H1 (cell line): ENCODE data around the gene SEPTIN1. TPM values are rescaled to one million over a fixed set of nuclear protein-coding genes. Genes with fewer than 3 reads are reported as not detected.

Source experiments
- BCL11A ChIP-seq, 2 experiments: IDR thresholded peaks; one replicate each; pipeline ENCODE4 v1.6.1; 2011; ENCODE audit warnings: low read depth in 2 of 2, low read length in 2 of 2, mild to moderate bottlenecking in 2 of 2
- CBX5 ChIP-seq: fragments of 300-800, 300-1000 bp; sonication (generic); IDR thresholded peaks from 2 replicates; pipeline ENCODE4 v1.7.1; 2016; ENCODE audit warnings: antibody characterized with exemption, low read length, low read depth
- CEBPB ChIP-seq: IDR thresholded peaks from 2 replicates; pipeline ENCODE4 v1.6.1; 2012; ENCODE audit warnings: low read depth, low read length
- CHD2 ChIP-seq: IDR thresholded peaks from 2 replicates; pipeline ENCODE4 v1.6.1; 2012; ENCODE audit warnings: low read length, improper control_type of control experiment
- CTBP2 ChIP-seq: IDR thresholded peaks from 2 replicates; pipeline ENCODE4 v1.7.0; 2011; ENCODE audit warnings: borderline replicate concordance, mild to moderate bottlenecking, moderate library complexity, mixed read lengths, low read length; ENCODE audit not compliant: insufficient read depth, insufficient read length
- EZH2 ChIP-seq: fragments of 200-600 bp; sonication (generic); IDR thresholded peaks from 2 replicates; pipeline ENCODE4 v1.7.1; 2012; ENCODE audit warnings: low read depth, mild to moderate bottlenecking, moderate library complexity, low read length, inconsistent platforms; ENCODE audit not compliant: severe bottlenecking
- FOSL1 ChIP-seq: IDR thresholded peaks from 2 replicates; pipeline ENCODE4 v1.6.1; 2011; ENCODE audit warnings: mild to moderate bottlenecking, low read depth, low read length, moderate library complexity; ENCODE audit not compliant: insufficient read depth
- GABPA ChIP-seq: IDR thresholded peaks from 2 replicates; pipeline ENCODE4 v1.6.1; 2011; ENCODE audit warnings: mild to moderate bottlenecking, low read length, moderate library complexity, borderline replicate concordance; ENCODE audit not compliant: insufficient read depth
- GTF2F1 ChIP-seq: IDR thresholded peaks from 2 replicates; pipeline ENCODE4 v1.6.1; 2012; ENCODE audit warnings: low read depth, low read length, improper control_type of control experiment, borderline replicate concordance
- KDM4A ChIP-seq: IDR thresholded peaks from one replicate; pipeline ENCODE4 v1.7.1; 2012; ENCODE audit warnings: low read depth, mild to moderate bottlenecking, moderate library complexity, low read length, inconsistent platforms; ENCODE audit not compliant: severe bottlenecking
- POU5F1 ChIP-seq: IDR thresholded peaks from 2 replicates; pipeline ENCODE4 v1.6.1; 2011; ENCODE audit warnings: low read depth, mild to moderate bottlenecking, low read length, moderate library complexity
- RAD21 ChIP-seq, 2 experiments: IDR thresholded peaks in 1 of 2; conservative IDR thresholded peaks in 1 of 2; 2 replicates each; pipeline ENCODE4 v1.6.1; 2011; ENCODE audit warnings: low read depth in 2 of 2, low read length in 2 of 2, improper control_type of control experiment in 1 of 2, inconsistent platforms in 1 of 2, mild to moderate bottlenecking in 1 of 2, moderate library complexity in 1 of 2
- RNF2 ChIP-seq: fragments of 200-900, 300-1000 bp; sonication (generic); IDR thresholded peaks from 2 replicates; pipeline ENCODE4 v1.7.1; 2016; ENCODE audit warnings: borderline replicate concordance, low read depth, mild to moderate bottlenecking, antibody characterized with exemption, low read length; ENCODE audit not compliant: poor library complexity, severe bottlenecking; ENCODE audit errors: missing control alignments
- SAP30 ChIP-seq: fragments of 300-600 bp; sonication (generic); IDR thresholded peaks from 2 replicates; pipeline ENCODE4 v1.7.1; 2012; ENCODE audit warnings: low read length, moderate library complexity, mild to moderate bottlenecking, inconsistent platforms; ENCODE audit not compliant: insufficient read depth, insufficient replicate concordance
- SIN3A ChIP-seq, 2 experiments: IDR thresholded peaks in 1 of 2; conservative IDR thresholded peaks in 1 of 2; 2 replicates each; pipeline ENCODE4 v1.6.1; 2011 to 2012; ENCODE audit warnings: low read length in 2 of 2, improper control_type of control experiment in 1 of 2, low read depth in 1 of 2, mild to moderate bottlenecking in 1 of 2
- SIX5 ChIP-seq: IDR thresholded peaks from 2 replicates; pipeline ENCODE4 v1.6.1; 2011; ENCODE audit warnings: mild to moderate bottlenecking, low read depth, low read length
- SP2 ChIP-seq: IDR thresholded peaks from 2 replicates; pipeline ENCODE4 v1.6.1; 2012; ENCODE audit warnings: mild to moderate bottlenecking, low read length, inconsistent platforms
- SUZ12 ChIP-seq: fragments of 200-600 bp; sonication (generic); IDR thresholded peaks from 2 replicates; pipeline ENCODE4 v1.6.1; 2012; ENCODE audit warnings: mild to moderate bottlenecking, inconsistent platforms, low read length, moderate library complexity, mixed read lengths
- TAF1 ChIP-seq: IDR thresholded peaks from 2 replicates; pipeline ENCODE4 v1.6.1; 2011; ENCODE audit warnings: mild to moderate bottlenecking, low read depth, low read length
- TAF7 ChIP-seq: optimal IDR thresholded peaks from 2 replicates; pipeline ENCODE3; 2011; ENCODE audit warnings: low read depth, mild to moderate bottlenecking, inconsistent platforms, low read length, moderate library complexity, borderline replicate concordance
- TEAD4 ChIP-seq: IDR thresholded peaks from 2 replicates; pipeline ENCODE4 v1.6.1; 2012; ENCODE audit warnings: low read depth, low read length, inconsistent platforms, mixed read lengths
- ZNF274 ChIP-seq: IDR thresholded peaks from 2 replicates; pipeline ENCODE4 v1.7.0; 2012; ENCODE audit warnings: low read length, borderline replicate concordance; ENCODE audit errors: extremely low read depth
- polyA plus RNA-seq, 7 experiments: library from polyadenylated mRNA; depleted of rRNA in 3 of 7; stranded (reverse) in 5 of 7; unstranded in 2 of 7; fragments of >200 nt in 5 of 7; fragments of 200-250 nt in 2 of 7; gene quantifications; 1 replicate in 5 of 7; 2 replicates in 1 of 7; 4 replicates in 1 of 7; pipeline versions ENCODE4 v1.2.1 to v1.2.3, GENCODE V29; 2011 to 2013; ENCODE audit warnings: missing spikeins in 2 of 7, mixed read lengths in 2 of 7
- total RNA-seq: library from RNA; stranded (reverse); fragmentation: NEBNext Ultra II Directional; extraction: Animal tissue kit (Norgen Biotek cat#: 25700); gene quantifications from 2 replicates; pipeline ENCODE4 v1.2.1, GENCODE V29; 2021

SEPTIN1 gene
- total and polyA plus RNA-seq, 2 of the 8 experiments (the other 6 are each of a cell fraction or from before 2014, with no cell fraction given), result 0.24 to 1.4 TPM

DNA sequence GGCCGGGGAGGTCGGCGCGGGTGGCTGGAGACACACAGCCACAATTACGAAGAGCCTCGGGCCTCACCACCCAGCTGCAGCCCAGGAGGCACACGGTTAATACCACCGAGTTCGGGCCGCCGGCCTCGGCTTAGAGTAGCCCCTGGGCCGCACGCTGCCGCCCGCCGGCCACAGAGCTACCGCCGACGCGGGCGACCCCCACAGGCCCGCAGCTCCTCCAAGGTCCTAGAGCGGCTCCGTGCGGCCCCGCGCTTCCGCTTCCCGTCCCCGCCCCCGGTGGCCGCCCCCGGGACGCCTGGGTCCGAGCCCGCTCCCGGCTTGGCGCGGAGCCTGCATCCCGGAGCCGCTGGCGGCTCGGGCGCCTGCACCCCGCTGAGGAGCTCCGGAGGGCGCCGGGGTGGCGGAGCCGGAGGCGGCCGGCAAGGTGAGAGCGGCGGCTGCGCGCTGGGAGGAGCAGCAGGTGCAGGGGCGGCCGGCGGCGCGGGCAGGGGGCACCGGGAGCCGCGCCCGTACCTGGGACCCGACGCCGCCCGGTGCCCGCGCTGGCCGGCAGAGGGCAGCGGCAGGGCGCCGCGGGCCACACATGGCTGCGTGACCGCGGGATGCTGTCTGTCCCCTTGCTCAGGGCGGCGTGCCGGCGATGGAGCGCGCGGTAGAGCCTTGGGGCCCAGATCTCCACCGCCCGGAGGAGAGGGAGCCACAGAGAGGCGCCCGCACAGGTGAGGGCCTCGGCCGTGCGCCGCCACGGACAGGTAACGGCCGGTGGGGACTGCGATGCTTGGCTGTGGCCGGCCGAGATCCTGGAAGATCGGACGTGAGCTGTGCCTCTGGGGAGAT, 13.0 kb upstream of the SEPTIN1 start, which contains the start of gene ZNF48 (continued):
- no peak for TF ChIP-seq ZNF274
- TF ChIP-seq FOSL1, result no peak
- no peak for TF ChIP-seq BCL11A (IDR thresholded peaks at IDR 0.05; ENCODE audit: low read depth in 2 of 2, low read length in 2 of 2)
- peak; percentile 79; the same call in 1 of the 2 replicates for TF ChIP-seq GABPA
- no peak for TF ChIP-seq TEAD4
- TF ChIP-seq SUZ12, result no peak
- no peak for TF ChIP-seq RNF2
- no peak for TF ChIP-seq SAP30
- TF ChIP-seq POU5F1, result no peak
- peak; percentile 73 for TF ChIP-seq KDM4A
- TF ChIP-seq SIN3A (conservative IDR thresholded peaks at IDR 0.05 in 1 of 2, IDR thresholded peaks at IDR 0.05 in 1 of 2; ENCODE audit: low read depth in 1 of 2, low read length in 2 of 2), result peak; percentile 77 to 84; a peak in 3 of 4 replicates
- TF ChIP-seq SIX5, result no peak; the same call in 1 of the 2 replicates
- TF ChIP-seq EZH2, result no peak
- no peak for TF ChIP-seq TAF7
- TF ChIP-seq GTF2F1, result no peak
- TF ChIP-seq SP2, result peak; percentile 89
- TF ChIP-seq CHD2, result no peak; the same call in 1 of the 2 replicates
- TF ChIP-seq RAD21 (IDR thresholded peaks at IDR 0.05 in 1 of 2, conservative IDR thresholded peaks at IDR 0.05 in 1 of 2; ENCODE audit: low read depth in 2 of 2, low read length in 2 of 2), result peak; percentile 10 to 45; a peak in 2 of 4 replicates
- TF ChIP-seq CTBP2, result no peak
- no peak for TF ChIP-seq CBX5
- no peak for TF ChIP-seq CEBPB
- TF ChIP-seq TAF1, result peak; percentile 62
